Spinal cord (tissue), 10 donors: ENCODE results near the gene AHSG. TPM values are rescaled to one million over a fixed set of nuclear protein-coding genes. Genes with fewer than 3 reads are reported as not detected.

ENCODE experiments used
- DNase-seq, 6 donors: peaks; one replicate each; pipeline versions ENCODE4 v3.0.0 to v3.0.0-alpha.2; 2013 to 2015; ENCODE audit warnings: low spot score in 6 of 6, low read depth in 4 of 6
- H3K27ac ChIP-seq: one replicate; pipeline ENCODE4 v1.5.1; 2013; ENCODE audit warnings: low read depth, low read length, control low read depth
- H3K27me3 ChIP-seq: one replicate; pipeline ENCODE4 v1.6.1; 2013; ENCODE audit warnings: low read length; ENCODE audit not compliant: control insufficient read depth, insufficient read depth
- H3K36me3 ChIP-seq: one replicate; pipeline ENCODE4 v1.6.1; 2013; ENCODE audit warnings: low read length; ENCODE audit not compliant: control insufficient read depth, insufficient read depth
- H3K4me1 ChIP-seq: one replicate; pipeline ENCODE4 v1.6.1; 2013; ENCODE audit warnings: low read length; ENCODE audit not compliant: control insufficient read depth, insufficient read depth
- H3K4me3 ChIP-seq: one replicate; pipeline ENCODE4 v1.5.1; 2013; ENCODE audit warnings: low read depth, low read length, control low read depth
- H3K9me3 ChIP-seq: one replicate; pipeline ENCODE4 v1.6.1; 2013; ENCODE audit warnings: low read length; ENCODE audit not compliant: control insufficient read depth, insufficient read depth
- WGBS: methylation state at CpG from one replicate; pipeline ENCODE4 v1.1.5; 2013; ENCODE audit warnings: missing lambda C conversion rate; ENCODE audit not compliant: insufficient coverage; 5-methylcytosine and 5-hydroxymethylcytosine counted together
- polyA plus RNA-seq, 2 donors: library from polyadenylated mRNA; unstranded; fragments of 120-200 nt; gene quantifications; one replicate each; pipeline ENCODE4 v1.2.1, GENCODE V29; 2013; ENCODE audit not compliant: insufficient read length in 2 of 2
- total RNA-seq, 2 donors: library from RNA; depleted of rRNA in 1 of 2; stranded (reverse); fragments of 120-200 nt in 1 of 2; fragments of >200 nt in 1 of 2; gene quantifications; one replicate each; pipeline versions ENCODE4 v1.2.3 to v1.2.4, GENCODE V29; 2013 to 2014
- donor health status: healthy.

Gene AHSG
- total and polyA plus RNA-seq, 4 donors, result 0.27 to 1.5 (median 0.42) TPM; not detected in 1

- Histone ChIP-seq H3K36me3 (no peaks in the 10 kb centered on the region), H3K27me3 (no peaks in the 10 kb centered on the region), H3K9me3 (no peaks in the 10 kb centered on the region), H3K4me1 (no peaks in the 10 kb centered on the region), H3K4me3 (no peak overlapping the region), H3K27ac (no peak overlapping the region)
- WGBS, result 83% methylated on average over 1 of the region's 1 CpG
- DNase-seq, result no peak
Measured at GRCh38 chr3:186648851-186649250, 36.0 kb downstream of the AHSG start.

DNA sequence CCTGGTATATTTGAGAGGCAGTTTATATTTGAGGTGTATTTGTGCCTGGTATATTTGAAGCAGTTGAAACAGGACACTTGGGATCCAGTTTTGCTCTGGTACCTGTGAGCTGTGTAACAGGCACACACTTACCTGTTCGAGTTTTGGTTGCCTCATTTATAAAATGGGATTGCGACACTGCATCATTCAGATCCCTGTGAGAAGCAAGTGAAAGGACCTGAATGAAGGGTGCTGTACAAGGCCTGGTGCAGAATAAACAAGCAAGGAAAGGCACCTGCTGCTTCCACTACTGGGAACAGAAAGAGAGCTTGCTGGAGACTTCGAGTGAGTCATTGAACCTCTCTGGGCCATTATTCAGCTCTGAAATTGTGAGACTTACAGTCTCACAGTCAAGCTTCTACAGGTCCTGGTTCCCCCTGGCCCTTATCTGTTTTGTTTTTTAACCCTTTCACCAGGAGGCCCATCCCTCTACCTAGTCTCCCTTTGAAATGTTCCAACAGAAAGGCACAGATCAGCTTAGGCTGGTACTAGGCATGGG lies 38.9 kb downstream of the AHSG start:
- H3K4me3 ChIP-seq, result no peak overlapping the region
- no peaks in the 10 kb centered on the region for H3K27me3 ChIP-seq
- H3K27ac ChIP-seq, result no peak overlapping the region
- no peaks in the 10 kb centered on the region for H3K4me1 ChIP-seq
- no peaks in the 10 kb centered on the region for H3K9me3 ChIP-seq
- DNase-seq, result no peak
- no peaks in the 10 kb centered on the region for H3K36me3 ChIP-seq
- 88% methylated on average over 3 of the region's 3 CpGs for WGBS

- Histone ChIP-seq H3K4me1 (no peaks in the 10 kb centered on the region), H3K9me3 (no peaks in the 10 kb centered on the region), H3K36me3 (no peaks in the 10 kb centered on the region), H3K27ac (no peak overlapping the region), H3K4me3 (no peak overlapping the region), H3K27me3 (no peaks in the 10 kb centered on the region)
- DNase-seq, result peak in 1 of 6 donors; percentile 72
- 67% methylated on average over 4 of the region's 7 CpGs for WGBS
Measured at GRCh38 chr3:186653080-186653707, 40.3 kb downstream of the AHSG start.

DNA sequence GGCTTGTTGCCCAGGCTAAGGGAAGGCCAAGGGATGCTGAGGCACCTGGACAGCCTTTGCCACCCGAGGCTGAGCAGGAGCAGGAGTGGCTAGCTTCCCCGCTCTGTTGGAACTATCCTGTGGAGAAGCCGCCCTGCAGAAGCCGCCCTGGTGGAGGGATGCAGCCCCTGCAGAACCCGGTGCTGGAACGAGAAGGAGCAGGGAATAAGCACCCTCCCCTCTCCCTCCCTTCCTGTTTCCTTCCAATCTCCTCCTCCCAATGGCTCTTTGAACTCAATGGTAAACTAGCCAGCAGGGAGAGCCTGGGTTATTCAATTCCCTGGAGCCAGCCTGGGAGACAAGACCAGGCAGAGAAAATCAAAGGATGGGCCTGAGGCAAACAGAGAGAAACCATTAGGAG lies 41.1 kb downstream of the AHSG start:
- Histone ChIP-seq H3K36me3 (no peaks in the 10 kb centered on the region), H3K27ac (no peak overlapping the region), H3K9me3 (no peaks in the 10 kb centered on the region), H3K4me3 (no peak overlapping the region), H3K4me1 (no peaks in the 10 kb centered on the region), H3K27me3 (no peaks in the 10 kb centered on the region)
- no peak for DNase-seq
- 91% methylated on average over 4 of the region's 6 CpGs for WGBS

- no peak overlapping the region for H3K27ac ChIP-seq
- H3K9me3 ChIP-seq, result no peaks in the 10 kb centered on the region
- 19% methylated on average over 7 of the region's 7 CpGs for WGBS
- DNase-seq, result peak in 2 of 6 donors; percentile 5 to 78
- H3K4me3 ChIP-seq, result no peak overlapping the region
- H3K36me3 ChIP-seq, result no peaks in the 10 kb centered on the region
- H3K27me3 ChIP-seq, result no peaks in the 10 kb centered on the region
- no peaks in the 10 kb centered on the region for H3K4me1 ChIP-seq
Measured at GRCh38 chr3:186663361-186664118, 50.7 kb downstream of the AHSG start.

DNA sequence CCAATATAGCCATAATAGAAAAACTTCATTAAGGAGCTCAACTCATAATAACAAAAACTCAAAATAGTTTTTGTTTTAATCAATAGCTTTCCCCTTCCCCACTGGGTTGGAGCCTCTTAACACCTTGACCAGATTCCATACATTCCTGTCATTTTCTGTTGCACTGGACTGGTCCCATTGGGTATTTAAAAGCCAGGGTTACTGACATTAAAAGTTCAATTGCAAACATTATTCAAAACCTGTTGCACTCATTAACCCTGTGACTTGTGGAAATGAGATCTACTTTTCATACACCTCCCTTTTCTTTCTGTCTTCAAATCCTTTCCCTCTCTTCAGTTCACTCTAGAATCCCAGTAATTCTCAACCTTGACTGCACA lies 51.2 kb downstream of the AHSG start:
- Histone ChIP-seq H3K4me3 (no peak overlapping the region), H3K4me1 (no peaks in the 10 kb centered on the region), H3K36me3 (no peaks in the 10 kb centered on the region), H3K27ac (no peak overlapping the region), H3K9me3 (no peaks in the 10 kb centered on the region), H3K27me3 (no peaks in the 10 kb centered on the region)
- no peak for DNase-seq

GRCh38 chr3:186664506-186664905 lies 51.6 kb downstream of the AHSG start:
- no peaks in the 10 kb centered on the region for H3K4me1 ChIP-seq
- H3K4me3 ChIP-seq, result no peak overlapping the region
- H3K36me3 ChIP-seq, result no peaks in the 10 kb centered on the region
- H3K9me3 ChIP-seq, result no peaks in the 10 kb centered on the region
- H3K27ac ChIP-seq, result no peak overlapping the region
- DNase-seq, result no peak
- no peaks in the 10 kb centered on the region for H3K27me3 ChIP-seq
- WGBS, result 56% methylated on average over 2 of the region's 4 CpGs

DNA sequence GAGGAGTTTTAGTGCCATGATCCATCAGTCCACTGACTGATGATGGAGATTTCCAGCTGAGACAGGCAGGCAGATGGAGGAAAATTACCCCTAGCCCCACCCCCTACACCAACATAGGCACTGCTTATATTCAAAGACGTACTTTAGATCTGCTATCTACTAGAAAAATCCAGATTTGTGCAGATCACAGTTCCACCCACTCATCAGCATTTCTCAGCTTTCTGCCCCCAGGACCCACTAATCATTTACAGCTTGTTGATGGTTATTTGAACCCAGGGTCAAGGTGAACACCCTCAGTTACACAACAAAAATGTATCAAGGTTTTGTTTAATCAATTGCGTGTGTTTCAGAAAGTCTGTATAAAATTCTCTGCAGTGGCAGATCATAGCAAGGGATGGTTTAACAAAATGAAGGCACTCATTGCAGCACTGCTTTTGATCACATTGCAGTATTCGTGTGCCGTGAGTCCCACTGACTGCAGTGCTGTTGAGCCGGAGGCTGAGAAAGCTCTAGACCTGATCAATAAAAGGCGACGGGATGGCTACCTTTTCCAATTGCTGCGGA lies 52.8 kb downstream of the AHSG start, which contains the start of gene HRG:
Gene HRG (plus strand): TSS at position 390 of the 564 bp plus-strand sequence. CDS start 18 bp downstream, at position 408.
- Histone ChIP-seq H3K9me3 (no peaks in the 10 kb centered on the region), H3K27me3 (no peaks in the 10 kb centered on the region), H3K36me3 (no peaks in the 10 kb centered on the region), H3K4me3 (no peak within 1 kb of the TSS), H3K4me1 (no peaks in the 10 kb centered on the region), H3K27ac (no peak within 1 kb of the TSS)
- WGBS, result 81% methylated on average over 7 of the region's 8 CpGs
- peak in 1 of 6 donors; percentile 10 for DNase-seq

DNA sequence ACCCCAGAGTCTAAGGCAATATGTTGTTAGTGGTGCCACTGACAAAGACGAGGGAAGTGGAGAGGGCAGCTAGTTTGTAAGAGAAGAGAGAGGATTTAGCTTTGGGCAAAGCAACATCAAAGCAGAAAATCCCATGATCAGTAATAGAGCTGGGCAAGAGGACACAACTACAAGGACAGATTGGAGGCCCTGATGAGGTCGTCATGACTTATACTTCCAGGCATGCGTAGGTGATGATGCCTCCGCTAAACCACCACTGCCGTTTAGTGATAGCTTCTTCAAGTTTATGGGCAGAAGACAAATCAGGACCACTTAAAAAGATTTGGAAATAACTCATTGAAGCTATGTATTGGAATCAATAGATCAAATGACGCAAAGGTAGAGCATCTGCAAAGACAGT lies 55.6 kb downstream of the AHSG start:
- Histone ChIP-seq H3K36me3 (no peaks in the 10 kb centered on the region), H3K4me3 (no peak overlapping the region), H3K27me3 (no peaks in the 10 kb centered on the region), H3K4me1 (no peaks in the 10 kb centered on the region), H3K9me3 (no peaks in the 10 kb centered on the region), H3K27ac (no peak overlapping the region)
- no peak for DNase-seq
- 100% methylated on average over 1 of the region's 6 CpGs for WGBS
